OCI-LY3 (cell line): ENCODE results near the gene CTSL.
"Not testable (repeated sequence)": the region's sequence is repeated elsewhere in the genome, so short reads cannot be mapped to it uniquely, and the experiment has no call there.

Experiments used
- CTCF ChIP-seq: fragments of 200-600, 300-600 bp; sonication (generic); IDR thresholded peaks from 2 replicates; pipeline ENCODE4 v1.5.1; 2014; ENCODE audit warnings: antibody characterized with exemption, low read length, low read depth
- EZH2phosphoT487 ChIP-seq: fragments of 200-600 bp; shearing (Covaris generic); IDR thresholded peaks from 2 replicates; pipeline ENCODE4 v1.6.1; 2018; ENCODE audit warnings: antibody characterized with exemption, mixed run types, low read depth

DNA sequence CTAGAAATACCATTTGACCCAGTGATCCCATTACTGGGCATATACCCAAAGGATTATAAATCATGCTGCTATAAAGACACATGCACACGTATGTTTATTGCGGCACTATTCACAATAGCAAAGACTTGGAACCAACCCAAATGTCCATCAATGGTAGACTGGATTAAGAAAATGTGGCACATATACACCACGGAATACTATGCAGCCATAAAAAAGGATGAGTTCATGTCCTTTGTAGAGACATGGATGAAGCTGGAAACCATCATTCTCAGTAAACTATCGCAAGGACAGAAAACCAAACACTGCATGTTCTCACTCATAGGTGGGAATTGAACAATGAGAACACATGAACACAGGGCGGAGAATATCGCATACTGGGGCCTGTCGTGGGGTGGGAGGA lies 18.3 kb downstream of the CTSL start:
- TF ChIP-seq CTCF, EZH2phosphoT487: not testable (repeated sequence)
